ENCODE results near the gene TTL. TPM values are rescaled to one million over a fixed set of nuclear protein-coding genes. Genes with fewer than 3 reads are reported as not detected.

The TTL gene
- total and polyA plus RNA-seq, 12 donors = 6.3 to 24.5 (median 17.3) TPM

- no peaks in the 10 kb centered on the region for H3K36me3 ChIP-seq (replicated peaks in 1 of 2)
- intact Hi-C loops (cut with DNase I) = no loop called here
- no peaks in the 10 kb centered on the region for H3K27me3 ChIP-seq
- no peaks in the 10 kb centered on the region for H3K9me3 ChIP-seq (replicated peaks in 1 of 3)
- H3K4me1 ChIP-seq (replicated peaks in 1 of 2) = peaks cover 7 to 14% of the 10 kb centered on the region in 2 donors
- H3K27ac ChIP-seq = no peak overlapping the region
- DNase-seq = no peak
- no peak overlapping the region for H3K4me3 ChIP-seq
- TF ChIP-seq CTCF (IDR thresholded peaks at IDR 0.05) (no peak), POLR2A (IDR thresholded peaks at IDR 0.05) (no peak)
- WGBS, 4 donors = 89 to 91% (median 89%) methylated on average over 5 of the region's 5 CpGs
These were observed 4.9 kb downstream of the TTL start for GRCh38 chr2:112486895-112487294.

- Histone ChIP-seq H3K36me3 (replicated peaks in 1 of 2) (no peaks in the 10 kb centered on the region), H3K27ac (no peak overlapping the region), H3K27me3 (no peaks in the 10 kb centered on the region), H3K4me1 (replicated peaks in 1 of 2) (peaks cover 7 to 14% of the 10 kb centered on the region in 2 donors), H3K9me3 (replicated peaks in 1 of 3) (no peaks in the 10 kb centered on the region), H3K4me3 (no peak overlapping the region)
- intact Hi-C loops (cut with DNase I) = no loop called here
- no peak for TF ChIP-seq CTCF (IDR thresholded peaks at IDR 0.05)
- 69 to 77% (median 72%) methylated on average over 4 of the region's 4 CpGs for WGBS, 4 donors
- no peak for DNase-seq
These were observed 5.5 kb downstream of the TTL start for GRCh38 chr2:112487444-112487961.

- WGBS, 4 donors = 66 to 86% (median 80%) methylated on average over 6 of the region's 6 CpGs
- Histone ChIP-seq H3K36me3 (replicated peaks in 1 of 2) (no peaks in the 10 kb centered on the region), H3K27ac (no peak overlapping the region), H3K4me1 (replicated peaks in 1 of 2) (peaks cover 4 to 12% of the 10 kb centered on the region in 2 donors), H3K27me3 (no peaks in the 10 kb centered on the region), H3K4me3 (no peak overlapping the region), H3K9me3 (replicated peaks in 1 of 3) (no peaks in the 10 kb centered on the region)
- intact Hi-C loops (cut with DNase I) = no loop called here
- DNase-seq = no peak
- TF ChIP-seq CTCF (IDR thresholded peaks at IDR 0.05) = no peak
These were observed 6.2 kb downstream of the TTL start for GRCh38 chr2:112488201-112488600.

GRCh38 chr2:112491946-112492345, 10.0 kb downstream of the TTL start:
- no peak for DNase-seq
- intact Hi-C loops (cut with DNase I) = no loop called here
- no peak for TF ChIP-seq POLR2A (IDR thresholded peaks at IDR 0.05)
- TF ChIP-seq CTCF (IDR thresholded peaks at IDR 0.05) = no peak
- no peaks in the 10 kb centered on the region for H3K9me3 ChIP-seq (replicated peaks in 1 of 3)
- H3K27me3 ChIP-seq = no peaks in the 10 kb centered on the region
- no peak overlapping the region for H3K27ac ChIP-seq
- no peaks in the 10 kb centered on the region for H3K4me1 ChIP-seq (replicated peaks in 1 of 2)
- H3K36me3 ChIP-seq (replicated peaks in 1 of 2) = no peaks in the 10 kb centered on the region
- H3K4me3 ChIP-seq = no peak overlapping the region
- WGBS, 4 donors = 87 to 95% (median 91%) methylated on average over 5 of the region's 5 CpGs

All from adrenal gland (tissue), 12 donors.